G401.6 (cell line): Measurements from ENCODE around the gene SYT8.

Experiments
- FAIRE-seq: peaks from 2 replicates; lab custom pipeline; 2012; peaks lifted over from hg19 to GRCh38; lab: Jason Lieb, UNC

Gene SYT8

DNA sequence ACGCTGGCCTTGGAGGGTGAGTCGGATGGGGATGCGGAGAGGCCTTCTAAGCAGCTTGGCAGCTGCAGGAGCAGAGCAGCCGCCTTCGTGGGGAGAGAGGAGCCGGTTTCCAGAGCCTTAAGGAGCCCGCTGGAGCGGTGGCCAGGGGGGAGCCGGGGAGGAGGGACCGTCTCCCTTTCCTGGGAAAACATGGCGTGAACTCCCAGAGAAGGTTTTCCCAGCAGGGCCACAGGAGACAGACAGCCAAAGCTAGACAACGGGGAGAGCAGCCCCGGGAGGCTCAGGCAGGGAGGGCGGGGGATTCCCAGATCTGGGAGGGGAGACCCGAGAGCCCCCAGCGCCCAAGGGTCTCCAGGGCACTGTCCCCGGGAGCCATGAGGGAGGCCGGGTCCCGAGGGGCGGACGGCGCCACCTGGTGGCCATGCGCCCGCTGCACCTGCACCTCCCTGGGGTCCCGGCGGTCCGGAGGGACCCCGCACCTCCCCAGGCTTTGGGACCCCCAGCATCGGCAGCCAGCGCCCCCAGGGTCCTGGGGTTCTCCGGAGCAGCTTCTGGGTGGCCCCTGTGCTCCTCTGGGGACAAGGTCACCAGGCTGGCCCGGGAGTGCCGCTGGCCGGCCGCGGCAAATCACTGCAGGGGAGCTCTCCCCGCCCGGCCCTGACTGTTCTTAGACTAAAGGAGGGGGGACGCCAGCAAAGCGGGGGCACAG is 2.4 kb upstream of the SYT8 start:
- FAIRE-seq: no peak

DNA sequence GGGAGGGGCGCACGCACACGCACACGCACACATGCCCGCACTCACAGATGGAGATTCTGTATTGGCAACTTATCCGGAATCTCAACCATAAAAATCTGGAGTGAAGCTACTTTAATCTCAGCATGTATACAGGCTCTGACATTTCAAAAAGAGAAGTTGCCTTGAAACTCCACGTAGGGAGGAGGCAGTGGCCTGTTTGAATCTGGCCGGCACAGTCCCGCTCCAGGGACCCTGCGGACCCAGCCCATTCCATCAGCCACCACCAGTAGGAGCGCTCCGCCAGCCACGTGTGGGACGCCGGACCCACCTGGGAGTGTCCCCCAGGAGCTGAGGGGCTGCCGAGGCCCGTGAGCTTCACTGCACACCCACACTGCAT is 1.9 kb upstream of the SYT8 start:
- no peak for FAIRE-seq

DNA sequence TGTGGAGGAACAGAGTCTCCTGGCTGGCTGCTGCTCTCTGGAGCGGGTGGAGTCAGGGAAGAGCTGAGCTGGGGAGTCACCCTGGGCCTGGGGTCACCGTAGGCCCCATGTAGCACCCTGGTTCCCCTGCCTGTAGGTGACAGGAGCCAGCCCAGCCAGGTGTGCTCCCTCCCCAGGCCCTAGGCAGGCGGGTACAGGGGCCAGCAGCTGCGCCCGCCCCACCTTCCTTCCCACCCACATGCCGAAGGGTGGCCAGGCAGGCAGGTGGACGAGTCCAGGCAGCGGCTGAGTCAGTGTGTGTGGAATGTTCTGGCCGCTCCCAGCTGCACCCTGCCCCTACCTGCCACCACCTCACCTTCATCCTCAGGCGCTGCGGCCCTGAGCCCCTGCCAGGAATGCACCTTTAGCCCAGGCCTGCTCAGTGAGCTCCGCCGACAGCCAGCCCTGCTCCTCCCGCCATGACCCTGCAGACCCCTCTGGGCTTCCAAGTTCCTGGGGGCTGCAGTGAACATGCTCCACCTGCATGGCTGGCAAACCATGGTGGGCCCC is 654 bp upstream of the SYT8 start:
- FAIRE-seq: no peak

DNA sequence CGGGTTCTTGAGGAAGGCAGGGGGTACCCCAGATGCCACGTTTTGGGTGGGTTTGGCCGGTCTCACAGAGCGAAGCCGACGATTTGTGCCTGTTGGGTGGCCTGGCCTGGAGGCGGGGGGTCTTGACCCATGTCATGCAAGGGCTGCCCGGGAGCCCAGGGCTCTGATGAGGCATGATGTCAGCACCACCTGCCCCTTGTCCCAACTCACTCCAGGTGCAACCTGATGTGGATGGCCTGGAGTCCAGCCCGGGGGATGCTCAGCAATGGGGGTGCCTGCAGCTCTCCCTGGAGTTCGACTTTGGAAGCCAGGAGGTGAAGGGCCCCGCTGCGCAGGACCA is 851 bp downstream of the SYT8 start:
- no peak for FAIRE-seq

DNA sequence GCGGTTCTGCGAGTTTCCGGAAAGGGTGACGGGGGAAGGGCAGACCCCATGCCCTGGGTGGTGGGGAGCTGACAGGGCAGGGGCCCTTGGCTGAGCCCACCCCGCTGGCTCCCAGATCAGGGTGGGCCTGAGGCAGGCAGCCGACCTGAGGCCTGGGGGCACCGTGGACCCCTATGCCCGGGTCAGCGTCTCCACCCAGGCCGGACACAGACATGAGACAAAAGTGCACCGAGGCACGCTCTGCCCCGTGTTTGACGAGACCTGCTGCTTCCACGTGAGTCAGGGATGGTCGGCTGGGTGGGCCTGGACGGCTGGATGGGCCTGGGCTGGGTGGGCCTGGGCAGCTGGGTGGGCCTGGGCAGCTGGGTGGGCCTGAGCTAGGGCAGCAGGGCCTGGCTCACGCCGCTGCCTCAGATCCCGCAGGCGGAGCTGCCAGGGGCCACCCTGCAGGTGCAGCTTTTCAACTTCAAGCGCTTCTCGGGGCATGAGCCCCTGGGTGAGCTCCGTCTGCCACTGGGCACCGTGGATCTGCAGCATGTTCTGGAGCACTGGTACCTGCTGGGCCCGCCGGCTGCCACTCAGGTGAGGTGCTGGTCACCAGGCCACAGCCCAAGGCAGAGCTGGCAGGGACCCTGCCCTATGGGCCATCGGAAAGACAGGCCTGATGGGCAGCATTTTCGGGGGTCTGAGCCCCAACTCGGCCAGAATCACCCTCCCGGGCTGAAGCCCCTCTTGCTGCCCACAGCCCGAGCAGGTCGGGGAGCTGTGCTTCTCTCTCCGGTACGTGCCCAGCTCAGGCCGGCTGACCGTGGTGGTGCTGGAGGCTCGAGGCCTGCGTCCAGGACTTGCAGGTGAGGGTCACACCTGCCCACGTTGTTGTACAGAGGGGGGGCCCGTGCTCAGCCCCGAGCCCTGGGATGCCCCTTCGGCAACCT is 1.5 kb downstream of the SYT8 start:
- no peak for FAIRE-seq

DNA sequence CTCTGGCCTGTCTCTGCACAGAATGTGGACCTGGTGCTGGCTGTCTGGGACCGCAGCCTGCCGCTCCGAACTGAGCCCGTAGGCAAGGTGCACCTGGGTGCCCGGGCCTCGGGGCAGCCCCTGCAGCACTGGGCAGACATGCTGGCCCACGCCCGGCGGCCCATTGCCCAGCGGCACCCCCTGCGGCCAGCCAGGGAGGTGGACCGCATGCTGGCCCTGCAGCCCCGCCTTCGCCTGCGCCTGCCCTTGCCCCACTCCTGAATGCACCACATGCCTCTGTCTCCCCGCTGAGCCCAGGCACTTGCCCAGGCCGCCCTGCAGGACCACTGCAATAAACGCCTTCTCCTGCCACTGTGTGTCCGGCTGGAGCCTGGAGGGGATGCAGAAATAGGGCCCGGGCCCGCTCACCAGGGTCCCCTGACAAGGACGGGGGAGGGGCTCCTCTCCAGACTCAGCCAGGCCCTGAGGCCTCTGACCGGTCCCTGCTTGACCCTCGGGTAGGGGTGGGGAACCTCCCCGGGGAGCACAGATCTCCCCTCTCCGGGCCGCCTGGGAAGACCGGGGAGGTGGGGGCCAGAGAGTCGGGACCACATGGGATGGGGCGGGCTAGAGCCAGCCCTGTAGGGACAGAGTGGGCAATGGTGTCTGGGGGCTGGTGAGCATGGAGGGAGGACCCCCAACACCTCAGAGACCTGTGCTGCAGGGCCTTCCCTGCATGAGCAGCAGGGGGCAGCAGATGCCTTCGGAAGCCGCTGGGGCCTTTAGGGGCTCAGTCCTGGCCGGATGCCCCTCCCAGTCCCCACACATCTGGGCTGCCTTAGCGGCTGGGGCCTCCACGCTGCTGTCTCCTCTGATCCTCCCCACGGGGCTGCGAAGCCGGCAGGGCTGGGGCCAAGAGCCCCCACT is 2.6 kb downstream of the SYT8 start:
- no peak for FAIRE-seq

DNA sequence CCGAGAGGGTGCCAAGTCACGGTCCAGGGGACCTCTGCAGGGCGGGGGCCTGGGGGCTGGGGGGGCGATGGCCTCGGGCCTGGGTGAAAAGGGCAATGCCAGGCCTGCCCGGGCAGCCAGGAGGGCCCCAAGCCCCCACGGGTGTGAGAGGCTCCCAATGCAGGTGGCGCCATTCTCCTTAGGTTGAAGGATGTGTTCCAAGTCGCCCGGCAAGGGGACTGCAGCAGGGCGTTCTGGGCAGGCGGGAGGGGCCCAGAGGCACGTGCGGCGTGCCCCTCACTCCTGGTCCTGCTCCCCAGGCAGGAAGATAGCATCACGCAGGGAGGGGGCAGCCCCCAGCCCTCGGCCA is 3.3 kb downstream of the SYT8 start:
- FAIRE-seq: no peak

DNA sequence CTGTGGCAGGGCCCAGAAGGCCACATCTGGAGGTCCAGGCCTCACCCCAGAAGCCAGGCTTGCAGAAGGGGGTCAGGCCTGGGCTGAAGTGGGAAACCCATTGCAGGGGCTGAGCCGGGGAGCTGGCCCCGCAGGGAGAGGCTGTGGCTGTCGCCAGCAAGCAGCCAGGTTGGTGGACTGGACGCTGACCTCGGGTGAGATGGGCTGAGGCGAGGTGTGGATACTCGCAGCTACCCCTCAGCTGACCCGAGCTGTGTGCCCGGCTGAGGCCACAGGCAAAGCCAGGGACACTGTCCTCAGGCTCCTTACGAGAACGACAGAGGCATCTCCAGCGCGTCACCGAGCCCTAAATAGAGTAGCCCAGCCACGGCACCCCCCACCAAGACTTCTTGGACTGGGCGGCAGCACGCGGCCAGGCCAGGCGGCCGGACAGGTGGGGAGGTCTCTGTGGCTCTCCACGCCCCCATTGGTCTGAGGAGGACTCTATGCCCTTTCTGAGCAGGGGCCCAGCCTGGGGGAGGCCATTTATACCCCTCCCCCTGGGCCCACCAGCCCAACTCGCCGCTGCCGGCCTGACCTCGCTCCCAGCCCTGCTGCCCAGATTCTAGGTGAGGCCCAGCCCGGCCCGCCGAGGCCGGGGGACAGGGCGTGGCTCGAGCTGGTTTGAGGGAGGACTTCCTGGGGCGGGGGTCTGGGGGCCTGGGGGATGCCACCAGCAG is 3.8 kb downstream of the SYT8 start, which contains the start of gene TNNI2:
TSS of gene TNNI2 (plus strand) at position 556 of the 719 bp plus-strand sequence. CDS start 716 bp downstream, outside the sequence.
- FAIRE-seq: no peak

DNA sequence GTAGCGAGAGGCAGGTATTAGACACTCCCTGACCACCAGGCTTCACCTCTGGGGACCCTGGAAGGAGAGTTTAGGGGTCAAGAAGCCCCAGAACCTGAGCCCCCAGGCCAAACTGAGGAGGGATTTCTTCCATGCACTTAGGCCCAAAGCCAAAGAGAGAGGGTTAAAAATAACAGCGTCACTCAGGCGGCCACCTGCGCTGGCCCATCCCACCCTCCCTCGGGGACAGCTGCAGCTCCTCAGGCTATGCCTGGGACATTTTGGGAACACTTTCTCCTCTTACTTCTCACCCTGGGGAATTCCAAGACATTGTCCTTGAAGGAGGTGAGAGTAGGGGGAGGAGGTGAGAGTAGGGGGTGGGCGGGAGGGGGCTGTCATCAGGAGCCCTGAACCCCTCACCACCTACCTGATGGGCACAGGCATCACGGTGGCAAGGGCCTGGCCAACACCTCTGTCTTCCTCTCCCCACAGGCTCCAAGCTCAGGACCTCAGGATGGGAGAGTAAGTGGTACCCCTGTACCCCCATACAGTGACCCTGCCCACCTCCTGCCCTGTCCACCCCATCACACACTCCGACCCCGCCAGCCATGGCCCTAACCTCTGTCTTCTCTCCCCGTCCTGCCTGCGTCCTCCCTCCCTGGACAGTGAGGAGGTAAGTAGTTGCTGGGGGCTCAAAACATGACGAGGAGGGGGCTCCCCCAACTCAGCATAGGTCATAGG is 4.6 kb downstream of the SYT8 start:
- FAIRE-seq: no peak

DNA sequence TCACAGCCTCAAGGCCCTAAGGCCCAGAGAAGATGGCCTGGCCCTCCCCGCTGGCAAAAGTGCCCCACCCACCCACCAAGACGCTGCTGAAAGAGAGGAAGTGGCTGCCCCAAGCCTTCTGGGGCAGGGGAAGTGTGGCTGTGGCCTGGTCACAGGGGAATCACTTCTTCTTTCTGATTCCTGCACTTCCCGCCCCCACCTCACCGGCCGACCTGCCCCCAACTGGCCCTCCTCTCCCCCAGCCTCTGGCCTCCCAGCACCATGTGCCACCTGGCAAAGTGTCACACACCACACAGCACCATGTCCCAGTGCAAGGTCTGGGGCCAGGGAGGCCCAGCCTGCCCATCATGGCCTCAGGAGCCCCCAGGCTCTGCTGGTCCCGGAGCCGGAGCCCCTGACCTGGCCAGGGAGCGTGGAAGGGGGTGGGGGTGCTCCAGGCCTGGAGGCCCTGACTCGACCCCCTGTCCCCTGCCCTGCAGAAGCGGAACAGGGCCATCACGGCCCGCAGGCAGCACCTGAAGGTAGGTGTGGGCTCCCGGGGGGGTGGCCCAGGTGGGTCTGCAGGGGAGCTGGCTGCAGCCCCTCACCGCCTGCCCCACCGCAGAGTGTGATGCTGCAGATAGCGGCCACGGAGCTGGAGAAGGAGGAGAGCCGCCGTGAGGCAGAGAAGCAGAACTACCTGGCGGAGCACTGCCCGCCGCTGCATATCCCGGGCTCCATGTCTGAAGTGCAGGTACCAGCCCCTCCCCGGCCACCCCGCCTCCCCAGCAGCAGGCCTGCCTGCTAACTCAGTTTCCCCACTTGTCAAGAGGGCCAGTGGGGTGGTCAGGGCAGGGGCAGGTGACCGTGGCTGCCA is 5.4 kb downstream of the SYT8 start:
- no peak for FAIRE-seq

DNA sequence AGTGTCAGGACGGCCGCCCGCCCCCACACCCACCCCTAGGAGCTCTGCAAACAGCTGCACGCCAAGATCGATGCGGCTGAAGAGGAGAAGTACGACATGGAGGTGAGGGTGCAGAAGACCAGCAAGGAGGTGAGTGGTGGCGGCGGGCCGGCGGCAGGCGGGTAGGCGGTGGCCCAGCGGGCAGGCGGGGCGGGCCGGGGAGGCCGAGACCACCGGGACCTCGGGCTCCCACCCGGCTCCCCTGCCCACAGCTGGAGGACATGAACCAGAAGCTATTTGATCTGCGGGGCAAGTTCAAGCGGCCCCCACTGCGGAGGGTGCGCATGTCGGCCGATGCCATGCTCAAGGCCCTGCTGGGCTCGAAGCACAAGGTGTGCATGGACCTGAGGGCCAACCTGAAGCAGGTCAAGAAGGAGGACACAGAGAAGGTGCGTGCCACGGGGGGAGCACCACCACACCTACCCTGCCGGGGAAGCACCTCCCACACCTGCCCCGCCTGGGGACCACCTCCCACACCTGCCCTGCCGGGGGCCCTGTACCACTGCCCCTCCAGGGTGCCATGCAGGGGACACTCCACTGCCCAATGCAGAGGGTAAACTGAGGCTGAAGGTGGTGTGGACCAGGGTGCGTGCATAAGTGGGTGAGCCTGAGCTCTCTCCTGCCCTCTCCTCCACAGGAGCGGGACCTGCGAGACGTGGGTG is 6.1 kb downstream of the SYT8 start:
- no peak for FAIRE-seq

DNA sequence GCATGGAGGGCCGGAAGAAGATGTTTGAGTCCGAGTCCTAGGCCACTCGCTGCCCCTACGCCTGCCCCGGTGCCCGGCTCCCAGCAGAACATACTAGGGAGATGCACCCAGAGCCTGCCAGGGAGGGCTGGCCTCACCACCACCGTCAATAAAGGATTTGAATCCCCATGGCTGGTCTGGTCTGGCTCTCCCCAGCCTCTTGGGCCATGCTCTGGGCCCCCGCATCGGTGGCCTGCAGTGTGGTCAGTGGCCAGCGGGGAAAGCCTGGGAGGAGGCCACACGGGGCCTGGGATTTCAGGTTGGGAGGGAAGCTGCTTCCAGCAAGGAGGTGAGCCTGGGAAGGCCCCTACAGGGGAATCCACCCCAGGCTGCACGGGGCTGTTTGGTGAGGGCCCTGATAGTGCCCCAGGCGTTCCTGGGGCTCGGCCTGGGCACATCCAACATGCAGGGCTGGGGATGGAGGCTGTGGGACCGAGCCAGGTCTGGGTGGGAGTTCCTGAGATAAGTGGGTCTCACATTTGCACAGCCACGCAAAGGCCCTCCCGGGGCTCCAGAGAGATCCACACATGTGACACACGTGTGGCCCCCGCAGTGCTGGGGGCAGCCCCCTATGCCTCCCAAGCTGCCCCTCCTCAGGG is 6.8 kb downstream of the SYT8 start:
- FAIRE-seq: no peak

DNA sequence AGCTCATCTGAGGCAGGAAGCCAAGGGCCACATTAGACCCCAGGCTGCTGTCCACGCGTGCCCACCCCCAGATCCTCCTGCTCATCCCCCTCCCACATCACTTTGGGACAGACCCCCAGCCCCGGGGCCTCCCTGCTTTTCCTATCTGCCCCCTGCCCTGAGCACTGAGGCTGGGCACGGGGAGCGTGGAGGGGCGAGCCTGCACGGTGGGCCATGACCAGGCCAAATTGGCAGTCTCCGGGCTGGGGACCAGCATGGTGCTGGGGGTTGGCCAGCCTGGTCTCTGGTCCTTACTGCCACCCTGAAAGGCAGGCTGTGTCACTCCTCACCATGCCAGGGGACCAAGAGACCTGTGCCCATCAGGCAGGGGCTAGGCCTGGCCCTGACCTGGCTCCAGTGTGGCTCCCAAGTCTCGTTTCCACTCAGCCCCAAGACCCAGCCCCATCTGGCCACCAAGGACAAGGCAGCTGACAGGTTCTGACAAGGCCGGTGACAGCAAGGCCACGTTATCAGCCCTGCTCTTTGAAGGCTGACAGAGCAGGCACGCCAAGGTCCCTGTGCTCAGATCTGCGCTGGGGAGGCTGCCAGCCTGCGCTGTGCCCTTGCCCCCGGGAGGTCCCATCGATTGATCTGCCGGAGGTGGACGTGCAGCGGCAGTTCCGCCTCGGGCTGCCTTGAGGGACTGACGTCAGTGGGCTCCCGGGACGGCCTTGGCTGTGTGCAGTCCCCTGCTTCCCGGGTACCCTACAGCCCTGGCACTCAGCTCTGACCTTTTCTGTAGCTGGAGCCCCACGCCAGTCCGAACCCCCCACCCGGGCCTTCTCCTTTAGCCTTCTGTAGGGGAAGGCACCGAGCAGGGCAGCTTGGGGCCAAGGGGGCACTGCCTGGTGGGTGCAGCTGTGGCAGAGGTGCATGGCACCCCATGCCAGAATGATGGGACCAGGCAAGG is 7.6 kb downstream of the SYT8 start:
- no peak for FAIRE-seq

DNA sequence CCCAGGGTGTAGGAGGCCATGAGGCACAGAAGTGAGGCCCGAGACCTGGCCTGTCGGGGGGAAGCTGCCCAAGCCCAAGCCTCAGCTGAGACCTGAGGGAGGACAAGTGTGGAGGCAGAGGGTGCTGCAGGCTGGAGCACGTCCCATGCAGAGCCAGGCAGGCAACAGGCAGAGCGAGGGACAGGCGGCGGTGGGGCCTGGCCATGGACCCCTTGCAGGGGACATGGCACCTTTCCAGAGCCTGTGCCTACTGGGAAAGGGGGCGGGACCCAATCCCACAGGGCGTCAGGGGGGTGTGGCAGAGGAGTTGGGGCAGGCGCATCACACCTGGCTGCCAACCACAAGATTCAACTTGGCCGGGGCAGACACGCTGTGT is 8.3 kb downstream of the SYT8 start:
- no peak for FAIRE-seq

DNA sequence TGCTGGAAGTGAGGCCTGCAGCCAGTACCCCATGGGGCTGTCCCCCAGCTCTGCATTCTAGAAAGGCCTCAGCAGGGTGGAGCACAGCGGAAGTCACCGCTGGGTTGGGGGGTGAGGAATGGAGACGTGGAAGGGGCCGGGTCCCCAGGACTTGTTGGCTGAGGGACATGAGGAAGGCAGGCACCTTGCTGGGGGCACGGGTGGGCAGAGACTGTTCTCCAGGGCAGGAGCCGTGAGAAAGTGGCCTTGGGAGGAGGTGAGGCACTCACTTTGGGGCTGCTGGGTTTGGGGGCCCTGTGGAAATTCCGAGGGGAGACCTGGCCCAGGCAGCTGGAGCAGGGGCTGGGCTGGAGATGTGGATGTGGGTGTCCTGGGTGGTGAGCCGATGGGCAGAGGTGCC is 9.0 kb downstream of the SYT8 start:
- no peak for FAIRE-seq

DNA sequence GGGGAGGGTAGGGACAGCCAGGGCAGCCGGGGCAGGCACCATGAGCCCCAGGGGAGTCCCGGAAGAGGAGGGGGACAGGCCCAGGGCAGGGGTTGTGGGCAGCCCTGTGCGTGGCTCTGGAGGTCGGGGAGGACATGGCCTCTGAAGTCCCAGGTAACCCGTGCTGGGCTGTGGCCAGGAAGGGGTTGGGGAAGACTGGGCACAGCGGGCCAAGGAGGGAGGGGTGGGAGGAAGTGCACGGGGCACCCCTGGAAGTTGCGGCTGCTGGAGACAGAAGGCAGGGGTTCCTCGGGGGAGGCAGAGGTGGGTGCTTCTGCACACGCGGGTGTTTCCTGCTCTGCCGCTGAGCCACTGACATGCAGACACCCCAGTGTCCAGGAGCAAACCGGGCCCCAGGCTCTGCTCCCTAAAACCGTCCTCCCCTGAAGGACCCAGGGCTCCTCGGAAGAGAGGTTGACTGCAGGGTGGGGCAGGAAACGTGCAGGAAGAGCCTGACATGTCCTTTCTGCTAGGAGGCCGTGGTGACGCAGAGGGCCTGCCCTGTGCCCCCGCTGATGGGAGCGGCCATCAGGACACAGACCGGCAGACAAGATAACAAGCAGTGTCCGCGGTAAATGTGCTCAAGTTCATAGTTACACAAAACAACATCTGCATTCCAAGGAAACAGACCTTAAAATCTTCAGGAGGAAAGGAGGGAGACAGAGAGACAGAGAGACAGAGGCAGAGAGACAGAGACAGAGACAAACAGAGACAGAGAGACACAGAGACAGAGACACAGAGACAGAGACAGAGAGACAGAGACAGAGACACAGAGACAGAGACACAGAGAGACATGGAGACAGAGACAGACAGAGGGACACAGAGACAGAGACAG is 9.7 kb downstream of the SYT8 start:
- no peak for FAIRE-seq

DNA sequence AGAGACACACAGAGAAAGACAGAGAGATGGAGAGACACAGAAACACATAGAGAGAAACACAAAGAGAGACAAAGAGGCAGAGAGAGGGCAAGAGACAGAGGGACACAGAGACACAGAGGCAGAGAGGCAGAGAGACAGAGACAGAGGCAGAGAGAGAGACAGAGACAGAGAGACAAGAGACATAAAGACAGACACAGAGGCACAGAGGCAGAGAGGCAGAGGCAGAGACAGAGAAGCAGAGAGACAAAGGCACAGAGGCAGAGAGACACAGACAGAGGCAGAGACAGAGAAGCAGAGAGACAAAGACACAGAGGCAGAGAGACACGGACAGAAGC is 10.3 kb downstream of the SYT8 start:
- no peak for FAIRE-seq
